HG03457 (cell line): ENCODE results near the gene L3MBTL2.
A peak's percentile ranks its signal among the peaks of the same experiment; 100 is the strongest.
"Not testable (repeated sequence)": the region's sequence is repeated elsewhere in the genome, so short reads cannot be mapped to it uniquely, and the experiment has no call there.

Source experiments
- ATAC-seq: cut with Tn5 transposase; IDR thresholded peaks from one replicate; pipeline ENCODE4 v1.9.1; 2021; ENCODE audit warnings: moderate number of reproducible peaks; ENCODE audit not compliant: unreplicated experiment

L3MBTL2 gene

GRCh38 chr22:41204992-41205900 is at the start of gene L3MBTL2:
TSS of gene L3MBTL2 (plus strand) at chr22:41205312. CDS start at chr22:41205363, 51 bp downstream.
- ATAC-seq, result peak; percentile 88

GRCh38 chr22:41157083-41157482 is 48.0 kb upstream of the L3MBTL2 start:
- ATAC-seq, result no peak

- no peak for ATAC-seq
These were observed 36.0 kb upstream of the L3MBTL2 start for GRCh38 chr22:41169157-41169556.

DNA sequence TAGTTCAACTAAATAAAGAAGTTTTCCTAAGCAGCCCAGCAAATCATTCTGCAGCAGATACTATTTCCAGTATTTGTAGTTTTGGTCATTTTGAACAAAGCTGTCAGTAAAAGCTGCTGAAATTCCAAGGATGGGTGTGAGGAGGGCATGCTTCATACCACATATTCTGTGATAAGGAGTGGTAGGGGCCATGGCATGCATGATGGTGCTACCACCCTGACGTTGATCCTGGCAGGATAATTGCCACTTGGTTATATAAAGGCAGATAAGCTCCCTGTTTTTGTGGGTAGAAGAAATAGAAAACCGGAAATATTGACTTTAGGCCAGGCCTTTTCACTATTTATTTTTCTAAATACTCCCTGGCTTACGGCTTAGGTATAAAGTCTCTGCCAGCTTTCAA is 33.1 kb upstream of the L3MBTL2 start:
- no peak for ATAC-seq

DNA sequence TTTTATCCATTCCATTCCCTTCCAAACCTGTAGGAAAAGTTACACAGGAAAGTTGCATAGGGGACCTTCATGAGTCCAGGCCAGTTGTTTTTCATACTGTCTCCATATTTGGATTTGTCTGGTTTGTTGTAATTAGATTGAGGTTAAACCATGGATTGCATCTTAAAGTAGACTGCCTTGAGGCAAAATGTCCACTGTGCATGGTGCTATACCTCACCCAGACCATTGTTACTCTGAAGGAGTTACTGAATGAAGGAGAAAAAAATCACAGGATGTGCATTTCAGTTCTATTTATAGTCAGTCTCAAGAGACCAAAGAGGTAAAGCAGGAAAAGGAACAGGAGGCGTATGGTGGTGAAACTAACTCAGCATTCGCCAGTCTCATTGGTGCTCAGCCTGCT is 29.6 kb upstream of the L3MBTL2 start:
- ATAC-seq, result no peak

DNA sequence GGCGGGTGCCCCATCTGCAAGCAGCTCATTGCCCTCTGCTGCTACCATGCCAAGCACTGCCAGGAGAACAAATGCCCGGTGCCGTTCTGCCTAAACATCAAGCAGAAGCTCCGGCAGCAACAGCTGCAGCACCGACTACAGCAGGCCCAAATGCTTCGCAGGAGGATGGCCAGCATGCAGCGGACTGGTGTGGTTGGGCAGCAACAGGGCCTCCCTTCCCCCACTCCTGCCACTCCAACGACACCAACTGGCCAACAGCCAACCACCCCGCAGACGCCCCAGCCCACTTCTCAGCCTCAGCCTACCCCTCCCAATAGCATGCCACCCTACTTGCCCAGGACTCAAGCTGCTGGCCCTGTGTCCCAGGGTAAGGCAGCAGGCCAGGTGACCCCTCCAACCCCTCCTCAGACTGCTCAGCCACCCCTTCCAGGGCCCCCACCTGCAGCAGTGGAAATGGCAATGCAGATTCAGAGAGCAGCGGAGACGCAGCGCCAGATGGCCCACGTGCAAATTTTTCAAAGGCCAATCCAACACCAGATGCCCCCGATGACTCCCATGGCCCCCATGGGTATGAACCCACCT is 28.0 kb upstream of the L3MBTL2 start:
- no peak for ATAC-seq

- ATAC-seq, result no peak
These were observed 27.3 kb upstream of the L3MBTL2 start for GRCh38 chr22:41177622-41178424.

DNA sequence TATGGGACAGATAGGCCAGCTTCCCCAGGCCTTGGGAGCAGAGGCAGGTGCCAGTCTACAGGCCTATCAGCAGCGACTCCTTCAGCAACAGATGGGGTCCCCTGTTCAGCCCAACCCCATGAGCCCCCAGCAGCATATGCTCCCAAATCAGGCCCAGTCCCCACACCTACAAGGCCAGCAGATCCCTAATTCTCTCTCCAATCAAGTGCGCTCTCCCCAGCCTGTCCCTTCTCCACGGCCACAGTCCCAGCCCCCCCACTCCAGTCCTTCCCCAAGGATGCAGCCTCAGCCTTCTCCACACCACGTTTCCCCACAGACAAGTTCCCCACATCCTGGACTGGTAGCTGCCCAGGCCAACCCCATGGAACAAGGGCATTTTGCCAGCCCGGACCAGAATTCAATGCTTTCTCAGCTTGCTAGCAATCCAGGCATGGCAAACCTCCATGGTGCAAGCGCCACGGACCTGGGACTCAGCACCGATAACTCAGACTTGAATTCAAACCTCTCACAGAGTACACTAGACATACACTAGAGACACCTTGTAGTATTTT is 26.6 kb upstream of the L3MBTL2 start:
- ATAC-seq, result no peak

GRCh38 chr22:41180362-41180761 is 24.8 kb upstream of the L3MBTL2 start:
- ATAC-seq, result not testable (repeated sequence)

GRCh38 chr22:41180926-41181325 is 24.2 kb upstream of the L3MBTL2 start:
- no peak for ATAC-seq

DNA sequence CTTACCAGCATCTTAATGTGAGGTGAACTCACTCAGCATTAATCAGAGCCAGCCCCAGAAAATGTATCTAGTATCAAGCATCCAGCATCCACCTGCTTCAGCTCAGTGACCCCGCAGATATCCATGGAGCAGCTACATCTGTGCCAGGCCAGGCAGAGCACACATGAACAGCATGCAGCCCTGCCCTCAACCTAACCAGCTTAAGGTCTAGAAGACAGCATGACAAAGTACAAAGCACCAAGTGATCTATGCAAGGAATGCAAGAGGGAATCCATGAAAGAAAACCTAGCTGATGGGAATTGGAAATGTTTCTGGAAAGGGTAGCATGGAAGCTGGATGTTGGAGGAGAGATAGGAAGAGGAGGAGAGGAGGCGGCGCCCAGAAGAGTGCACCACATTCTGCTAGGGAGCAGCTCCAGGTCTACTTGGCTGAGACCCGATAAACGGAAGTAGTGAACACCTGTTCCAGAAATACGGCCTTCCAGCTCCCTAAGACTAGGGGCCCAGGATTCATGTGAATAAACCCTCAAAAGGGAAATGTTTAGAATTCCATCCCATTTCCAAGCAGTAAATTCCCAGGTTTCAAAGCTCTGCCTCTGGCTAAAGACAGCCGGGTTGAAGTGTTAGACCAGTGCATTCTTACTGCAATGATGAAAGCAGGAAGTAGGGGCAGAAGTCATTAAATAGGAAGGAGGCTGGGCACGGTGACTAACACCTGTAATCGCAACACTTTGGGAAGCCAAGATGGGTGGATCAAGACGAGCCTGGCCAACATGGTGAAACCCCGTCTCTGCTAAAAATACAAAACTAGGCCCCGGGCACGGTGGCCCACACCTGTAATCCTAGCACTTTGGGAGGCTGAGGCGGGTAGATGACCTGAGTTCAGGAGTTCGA is 23.5 kb upstream of the L3MBTL2 start:
- ATAC-seq, result no peak

DNA sequence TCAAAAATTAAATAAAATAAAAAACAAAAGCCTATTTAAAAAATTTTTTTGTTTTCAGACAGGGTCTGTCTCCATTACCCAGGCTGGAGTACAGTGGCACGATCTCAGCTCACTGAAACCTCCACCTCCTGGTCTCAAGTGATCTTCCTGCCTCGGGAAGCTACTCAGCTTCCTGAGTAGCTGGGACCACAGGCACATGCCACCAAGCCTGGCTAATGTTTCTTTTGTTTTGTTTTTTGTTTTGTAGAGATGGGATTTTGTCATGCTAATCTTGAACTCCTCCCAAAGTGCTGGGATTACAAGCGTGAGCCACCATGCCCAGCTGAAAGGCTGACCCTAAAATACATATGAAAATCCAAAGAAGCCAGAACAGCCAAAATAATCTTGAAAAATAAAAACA is 20.4 kb upstream of the L3MBTL2 start:
- ATAC-seq, result no peak

- ATAC-seq, result no peak
These were observed 13.6 kb upstream of the L3MBTL2 start for GRCh38 chr22:41191467-41191866.

DNA sequence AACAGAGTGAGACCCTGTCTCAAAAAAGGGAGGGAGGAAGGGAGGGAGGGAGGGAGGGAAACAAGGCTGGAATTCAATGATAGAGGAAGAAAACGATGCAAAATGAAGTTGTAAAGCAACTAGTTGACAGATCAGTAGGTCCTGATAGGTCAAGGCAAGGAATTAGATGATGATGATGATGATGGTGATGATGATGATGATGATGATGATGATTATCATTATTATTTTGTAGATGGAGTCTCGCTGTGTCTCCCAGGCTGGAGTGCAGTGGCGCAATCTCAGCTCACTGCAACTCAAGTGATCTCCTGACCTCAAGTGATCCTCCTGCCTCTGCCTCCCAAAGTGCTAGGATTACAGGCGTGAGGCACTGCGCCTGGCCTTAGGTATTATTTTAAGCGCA is 11.3 kb upstream of the L3MBTL2 start:
- ATAC-seq, result no peak

- ATAC-seq, result peak; percentile 58
These were observed 7.8 kb upstream of the L3MBTL2 start for GRCh38 chr22:41197038-41197972.

DNA sequence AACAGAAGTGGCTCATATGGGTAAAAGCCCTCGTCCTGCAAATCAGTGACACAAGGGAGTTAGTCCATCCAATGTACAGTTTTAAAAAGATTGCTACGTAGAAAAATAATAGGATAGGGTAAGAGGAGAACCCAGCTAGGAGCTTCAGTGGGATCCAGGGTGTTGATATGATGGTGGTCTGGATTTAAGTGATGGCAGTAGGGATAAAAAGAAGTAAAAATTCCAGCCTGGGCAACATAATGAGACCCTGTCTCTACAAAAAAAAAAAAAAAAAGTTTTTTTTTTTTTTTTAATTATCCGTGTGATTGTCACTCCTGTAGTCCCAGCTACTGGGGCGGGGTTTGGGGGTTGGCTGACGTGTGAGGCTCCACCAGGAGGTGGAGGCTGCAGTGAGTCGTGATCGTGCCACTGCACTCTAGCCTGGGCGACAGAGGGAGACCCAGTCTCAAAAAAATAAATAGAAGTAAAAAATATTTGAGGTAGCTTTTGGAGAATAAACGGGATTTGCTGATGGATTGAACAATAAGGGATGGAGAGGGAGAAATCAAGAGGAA is 7.0 kb upstream of the L3MBTL2 start:
- ATAC-seq, result no peak

- ATAC-seq, result no peak
These were observed 4.0 kb upstream of the L3MBTL2 start for GRCh38 chr22:41201141-41201540.

DNA sequence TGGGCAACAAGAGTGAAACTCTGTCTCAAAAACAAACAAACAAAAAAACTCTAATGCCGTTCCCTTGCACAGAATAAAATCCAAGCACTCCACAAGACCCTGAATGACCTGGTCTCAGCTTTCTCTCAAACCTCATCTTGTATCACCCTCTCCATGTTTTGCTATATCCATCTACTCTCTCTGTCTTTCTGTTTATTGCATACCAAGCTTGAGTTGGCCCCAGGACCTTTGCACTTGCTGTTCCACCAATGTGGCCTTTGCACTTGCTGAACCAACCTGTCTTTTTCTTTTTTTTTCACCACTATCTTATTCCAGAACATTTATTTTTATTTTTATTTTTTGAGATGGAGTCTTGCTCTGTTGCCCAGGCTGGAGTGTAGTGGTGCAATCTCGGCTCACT is 2.0 kb upstream of the L3MBTL2 start:
- ATAC-seq, result no peak

- no peak for ATAC-seq
These were observed 1.0 kb upstream of the L3MBTL2 start for GRCh38 chr22:41204066-41204465.
